GM19467 (cell line): ENCODE results near the gene SMIM22.

Experiments used
- ATAC-seq: cut with Tn5 transposase; IDR thresholded peaks from one replicate; pipeline ENCODE4 v1.9.1; 2021; ENCODE audit warnings: mild to moderate bottlenecking, moderate library complexity; ENCODE audit not compliant: unreplicated experiment

Gene SMIM22

DNA sequence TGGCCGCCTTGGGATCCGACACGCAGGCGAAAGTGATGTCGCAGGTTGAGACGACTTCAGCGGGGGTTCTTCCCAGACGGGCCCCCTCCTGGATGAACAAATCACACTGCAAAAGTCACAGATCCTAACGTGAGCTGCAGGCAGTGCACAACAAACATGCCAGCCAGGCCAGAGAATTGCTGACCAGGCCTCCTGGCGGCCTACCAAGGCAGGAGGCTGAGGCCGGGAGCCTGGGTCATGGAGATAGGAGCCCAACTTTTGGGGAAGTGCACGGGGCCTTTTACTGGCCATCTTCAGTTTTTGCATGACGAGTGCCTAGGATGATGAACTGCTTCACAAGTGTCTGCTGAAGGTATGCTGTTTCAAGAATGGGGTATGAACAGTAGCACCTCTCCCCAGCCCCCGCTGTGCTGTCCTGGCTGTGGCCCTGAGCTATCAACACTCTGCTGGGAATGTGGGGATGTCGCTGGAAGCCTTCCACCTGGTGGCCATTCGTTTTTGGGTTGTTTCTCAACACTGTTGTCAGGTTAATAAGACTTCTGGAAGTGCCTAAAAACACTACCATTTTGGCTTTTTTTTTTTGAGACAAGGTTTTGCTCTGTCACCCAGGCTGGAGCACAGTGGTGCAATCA, 19.5 kb downstream of the SMIM22 start:
- no peak for ATAC-seq

DNA sequence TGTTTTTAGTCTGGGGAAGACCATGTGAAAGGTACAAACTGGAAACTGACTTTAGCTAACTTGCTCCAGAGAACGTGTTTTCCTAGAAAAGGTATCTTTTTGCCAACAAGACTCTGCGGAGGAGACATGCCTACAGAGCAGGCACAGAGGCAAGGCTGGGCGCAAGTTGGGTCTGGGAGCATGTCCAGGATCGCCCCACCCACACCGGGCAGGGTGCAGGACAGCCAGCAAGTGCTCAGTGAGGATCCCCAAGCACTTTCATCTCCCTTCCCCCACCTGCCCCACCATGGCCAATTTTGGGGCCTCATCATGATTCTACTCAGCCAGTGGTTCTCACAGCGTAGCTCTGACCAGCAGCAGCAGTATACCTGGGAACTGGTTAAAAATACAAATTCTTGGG, 25.5 kb downstream of the SMIM22 start:
- ATAC-seq: no peak

DNA sequence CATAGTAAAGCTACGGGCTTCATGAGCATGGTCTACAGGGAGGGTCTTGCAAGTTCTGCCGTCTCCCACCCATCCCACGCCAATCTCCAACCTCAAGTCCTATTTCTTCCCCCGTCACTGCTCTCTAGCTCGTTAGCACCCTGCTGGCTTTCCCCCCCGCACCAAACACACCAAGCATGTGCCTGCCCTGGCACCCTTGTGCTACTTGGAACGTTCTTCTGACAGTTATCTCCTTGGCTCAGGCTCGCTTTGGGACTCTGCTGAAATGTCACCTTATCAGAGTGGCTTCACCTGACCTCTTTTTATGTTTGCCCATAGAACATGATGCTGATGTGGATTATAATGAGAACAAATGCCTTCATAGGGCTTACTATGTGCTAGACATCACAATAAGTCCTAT, 30.0 kb downstream of the SMIM22 start:
- ATAC-seq: no peak

GRCh38 chr16:4826526-4826925, 31.4 kb downstream of the SMIM22 start:
- no peak for ATAC-seq

DNA sequence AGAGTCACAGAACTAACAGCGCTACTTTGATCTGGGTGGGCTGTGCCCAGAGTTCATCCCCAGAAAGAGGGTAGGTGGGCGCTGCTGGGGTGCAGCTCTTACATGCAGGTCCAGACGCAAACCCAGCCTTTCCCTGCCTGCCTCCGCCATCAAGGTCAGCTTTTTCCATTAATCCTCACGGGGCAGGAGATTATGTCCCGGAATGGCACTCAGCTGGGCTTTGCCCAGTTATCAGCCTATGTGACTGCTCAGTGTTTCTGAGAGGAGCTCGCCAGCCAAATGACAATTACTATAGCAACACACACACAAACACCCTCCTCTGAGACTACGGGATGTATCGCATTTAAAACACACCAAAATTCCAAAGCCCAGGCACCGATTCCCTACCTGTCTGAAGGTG, 31.8 kb downstream of the SMIM22 start:
- ATAC-seq: no peak

GRCh38 chr16:4828567-4829321, 33.6 kb downstream of the SMIM22 start:
- no peak for ATAC-seq

DNA sequence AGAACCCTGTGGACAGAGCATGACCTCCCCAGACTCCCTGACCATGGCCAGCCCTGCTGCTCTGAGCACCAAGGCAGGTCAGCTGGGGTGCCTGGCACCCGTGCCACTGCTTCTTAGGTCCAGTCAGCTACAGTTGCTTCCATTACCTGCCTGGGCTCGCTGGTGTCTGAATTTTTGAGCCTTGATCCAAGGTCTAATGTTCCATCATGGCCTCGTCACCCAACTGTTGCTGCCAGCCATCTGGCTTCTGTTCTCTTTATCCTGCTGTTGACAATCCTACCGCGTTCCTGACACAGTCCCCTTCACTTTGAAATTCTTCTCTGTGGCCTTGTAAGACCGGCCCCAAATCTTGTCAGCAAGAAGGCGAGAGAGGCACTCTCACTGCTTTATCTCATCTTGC, 35.2 kb downstream of the SMIM22 start:
- ATAC-seq: no peak

- no peak for ATAC-seq
Measured at GRCh38 chr16:4831616-4832015, 36.4 kb downstream of the SMIM22 start.

DNA sequence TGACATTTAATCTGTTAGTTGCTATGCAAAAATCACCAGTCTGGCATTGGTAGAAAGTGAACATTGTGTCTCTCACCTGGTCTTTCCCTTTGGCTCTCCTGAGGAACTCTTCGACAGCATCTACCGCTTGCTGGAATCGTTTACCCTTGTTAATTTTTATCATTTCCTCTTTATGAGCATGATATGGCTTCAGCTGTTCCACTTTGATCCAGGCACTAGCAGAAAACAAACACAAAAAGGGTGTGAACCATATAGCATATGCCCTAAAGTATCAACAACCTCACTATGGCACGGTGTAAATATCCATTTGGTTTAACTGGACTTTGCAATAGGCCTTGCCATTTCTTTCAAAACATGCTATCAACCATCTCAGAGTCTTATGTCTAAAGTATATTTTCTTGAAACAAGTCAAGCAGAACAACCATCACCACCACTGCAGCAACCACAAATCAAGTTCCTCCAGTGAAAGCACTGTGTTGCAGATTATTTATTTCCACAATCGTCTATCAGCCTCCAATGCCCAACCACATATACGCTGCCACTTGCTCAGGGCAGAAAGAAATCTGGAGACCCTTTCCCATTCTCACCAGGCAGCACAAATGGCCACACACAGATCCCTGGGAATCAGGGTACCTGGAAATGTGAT, 37.7 kb downstream of the SMIM22 start:
- ATAC-seq: no peak

DNA sequence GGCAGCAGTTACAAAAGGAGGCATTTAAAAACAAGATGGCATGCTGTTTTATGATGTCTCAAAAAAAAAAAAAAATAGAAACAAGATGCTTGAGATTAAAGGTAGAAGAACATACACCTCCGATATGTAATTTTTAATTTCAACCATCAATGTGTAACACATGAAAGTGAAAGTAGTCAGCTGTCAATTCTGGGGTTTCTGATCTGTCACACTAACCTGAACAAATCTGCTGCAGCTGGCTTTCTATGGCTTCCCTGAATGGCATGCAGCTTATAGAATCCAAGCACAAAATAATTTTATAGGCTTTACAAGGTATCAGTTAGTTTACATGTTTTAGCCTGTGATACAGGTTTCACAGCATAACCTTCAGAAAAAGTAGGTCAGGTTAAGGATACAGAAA, 38.4 kb downstream of the SMIM22 start:
- ATAC-seq: no peak

- ATAC-seq: no peak
Measured at GRCh38 chr16:4836727-4837126, 41.6 kb downstream of the SMIM22 start.

GRCh38 chr16:4837733-4838501, 42.7 kb downstream of the SMIM22 start:
- no peak for ATAC-seq

- ATAC-seq: no peak
Measured at GRCh38 chr16:4839942-4840341, 44.8 kb downstream of the SMIM22 start.

- ATAC-seq: no peak
Measured at GRCh38 chr16:4840984-4841383, 45.8 kb downstream of the SMIM22 start.
